Glutamatergic neuron (in vitro differentiated cells): ENCODE measurements around the gene NEK10. TPM values are rescaled to one million over a fixed set of nuclear protein-coding genes. Genes with fewer than 3 reads are reported as not detected.

Source experiments
- DNase-seq: peaks from one replicate; pipeline ENCODE4 v3.0.0; 2022
- H3K27ac Mint-ChIP-seq: one replicate; pipeline ENCODE4 v1.8.0; 2020; ENCODE audit warnings: mild to moderate bottlenecking, mixed read lengths, inconsistent platforms; ENCODE audit not compliant: unreplicated experiment
- H3K27me3 Mint-ChIP-seq: one replicate; pipeline ENCODE4 v1.8.0; 2020; ENCODE audit warnings: mild to moderate bottlenecking, moderate library complexity, mixed read lengths, inconsistent platforms; ENCODE audit not compliant: unreplicated experiment
- H3K36me3 Mint-ChIP-seq: one replicate; pipeline ENCODE4 v1.8.0; 2020; ENCODE audit warnings: mild to moderate bottlenecking, mixed read lengths, inconsistent platforms; ENCODE audit not compliant: unreplicated experiment
- H3K4me1 Mint-ChIP-seq: one replicate; pipeline ENCODE4 v1.8.0; 2020; ENCODE audit warnings: mild to moderate bottlenecking, low read depth, mixed read lengths, inconsistent platforms; ENCODE audit not compliant: unreplicated experiment
- H3K4me3 Mint-ChIP-seq: one replicate; pipeline ENCODE4 v1.8.0; 2020; ENCODE audit warnings: mild to moderate bottlenecking, mixed read lengths, inconsistent platforms; ENCODE audit not compliant: unreplicated experiment
- H3K9me3 Mint-ChIP-seq: one replicate; pipeline ENCODE4 v1.8.0; 2020; ENCODE audit warnings: mild to moderate bottlenecking, moderate library complexity, mixed read lengths, inconsistent platforms; ENCODE audit not compliant: unreplicated experiment
- total RNA-seq: library from RNA; stranded (reverse); fragmentation: NEBNext Ultra II Directional; extraction: Animal tissue kit (Norgen Biotek cat#: 25700); gene quantifications from one replicate; pipeline ENCODE4 v1.2.1, GENCODE V29; 2021; ENCODE audit not compliant: unreplicated experiment
- TF ChIP-seq, protein P1 (sequence below): fragments of 200-600 bp; sonication (generic); IDR thresholded peaks from one replicate; pipeline ENCODE4 v1.5.0; 2021; ENCODE audit not compliant: partially characterized antibody, unreplicated experiment

Gene NEK10
- total RNA-seq, 1 donor from 2014 or later, result 1.5 TPM

DNA sequence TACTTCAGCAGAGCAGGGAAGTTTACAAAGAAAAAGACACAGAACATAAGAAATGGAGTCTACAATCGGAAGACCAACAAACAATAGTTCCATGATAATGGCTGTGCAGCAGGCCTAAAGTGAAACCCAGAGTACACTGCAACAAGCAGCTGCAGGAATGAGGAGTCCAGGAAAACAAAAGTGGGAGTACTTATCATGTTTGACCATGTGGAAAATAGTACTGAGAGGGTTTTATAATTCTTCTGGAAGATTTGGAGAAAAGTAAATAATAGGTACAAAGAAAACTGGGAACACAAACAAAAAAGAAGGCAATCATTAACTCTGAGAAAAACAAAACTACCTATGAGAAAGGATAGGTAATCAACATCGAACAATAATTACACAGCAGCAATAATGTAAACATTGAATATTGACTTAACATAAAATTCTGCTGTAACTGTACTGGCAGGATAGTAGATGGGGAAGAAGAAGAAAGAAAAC lies 87.5 kb downstream of the NEK10 start:
- Mint-ChIP-seq H3K4me1 (no peaks in the 10 kb centered on the region), H3K4me3 (no peak overlapping the region), H3K27me3 (no peaks in the 10 kb centered on the region), H3K27ac (no peak overlapping the region), H3K36me3 (no peaks in the 10 kb centered on the region), H3K9me3 (no peaks in the 10 kb centered on the region)
- TF ChIP-seq, protein P1, sequence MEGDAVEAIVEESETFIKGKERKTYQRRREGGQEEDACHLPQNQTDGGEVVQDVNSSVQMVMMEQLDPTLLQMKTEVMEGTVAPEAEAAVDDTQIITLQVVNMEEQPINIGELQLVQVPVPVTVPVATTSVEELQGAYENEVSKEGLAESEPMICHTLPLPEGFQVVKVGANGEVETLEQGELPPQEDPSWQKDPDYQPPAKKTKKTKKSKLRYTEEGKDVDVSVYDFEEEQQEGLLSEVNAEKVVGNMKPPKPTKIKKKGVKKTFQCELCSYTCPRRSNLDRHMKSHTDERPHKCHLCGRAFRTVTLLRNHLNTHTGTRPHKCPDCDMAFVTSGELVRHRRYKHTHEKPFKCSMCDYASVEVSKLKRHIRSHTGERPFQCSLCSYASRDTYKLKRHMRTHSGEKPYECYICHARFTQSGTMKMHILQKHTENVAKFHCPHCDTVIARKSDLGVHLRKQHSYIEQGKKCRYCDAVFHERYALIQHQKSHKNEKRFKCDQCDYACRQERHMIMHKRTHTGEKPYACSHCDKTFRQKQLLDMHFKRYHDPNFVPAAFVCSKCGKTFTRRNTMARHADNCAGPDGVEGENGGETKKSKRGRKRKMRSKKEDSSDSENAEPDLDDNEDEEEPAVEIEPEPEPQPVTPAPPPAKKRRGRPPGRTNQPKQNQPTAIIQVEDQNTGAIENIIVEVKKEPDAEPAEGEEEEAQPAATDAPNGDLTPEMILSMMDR, result no peak
- DNase-seq, result no peak

DNA sequence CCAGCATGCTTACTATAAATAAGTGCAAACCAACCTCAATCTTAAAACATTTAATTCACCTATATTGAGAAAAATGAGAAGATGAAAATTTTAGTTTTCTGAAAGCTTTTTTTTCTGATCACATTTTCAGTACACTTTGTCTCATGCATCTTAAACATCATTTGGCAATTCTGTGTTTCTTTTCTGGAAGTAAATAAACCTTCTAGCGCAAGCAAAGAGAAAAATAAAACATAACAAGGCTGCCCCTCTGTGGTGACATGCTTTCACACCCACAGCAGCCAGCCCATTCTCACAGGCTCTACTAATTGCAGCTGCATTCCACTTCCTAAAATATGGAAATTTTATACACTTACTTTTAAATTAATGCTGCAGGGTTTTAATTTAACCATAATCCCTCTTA lies 90.1 kb downstream of the NEK10 start:
- no peak for DNase-seq
- Mint-ChIP-seq H3K27me3 (no peaks in the 10 kb centered on the region), H3K4me1 (peaks cover 2% of the 10 kb centered on the region), H3K27ac (no peak overlapping the region), H3K36me3 (no peaks in the 10 kb centered on the region), H3K9me3 (no peaks in the 10 kb centered on the region), H3K4me3 (no peak overlapping the region)
- TF ChIP-seq, protein P1, result no peak

DNA sequence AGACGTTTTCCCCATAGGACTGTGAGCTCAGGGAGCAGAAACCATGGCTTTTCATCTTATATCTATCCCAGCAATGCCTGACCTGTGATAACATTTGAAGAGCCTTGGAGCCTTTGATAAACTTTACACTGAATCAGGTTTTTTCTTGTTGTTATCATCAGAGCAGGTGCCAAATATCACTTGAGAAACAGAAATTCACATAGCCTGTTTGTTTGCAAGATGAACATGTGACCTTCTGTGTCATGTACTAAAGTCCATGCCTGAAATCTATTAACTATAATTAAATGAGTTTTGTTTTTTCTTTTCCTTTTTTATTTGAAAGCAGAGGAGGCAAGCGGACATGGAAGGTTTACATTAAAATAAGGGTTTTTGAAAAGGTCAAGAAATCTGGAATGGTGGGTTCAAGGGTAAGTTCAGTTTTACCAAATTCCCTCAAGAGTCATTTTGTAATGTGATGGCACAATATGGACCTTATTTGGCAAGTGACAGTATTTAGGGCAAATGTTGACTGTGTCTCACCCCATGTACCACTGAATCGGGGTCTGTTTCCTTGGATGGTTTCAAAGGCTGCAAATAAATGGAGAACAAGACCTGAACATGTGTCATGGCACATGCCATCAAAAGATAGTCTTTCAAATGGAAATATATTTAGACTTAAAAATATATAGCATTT lies 90.7 kb downstream of the NEK10 start:
- Mint-ChIP-seq H3K27me3 (no peaks in the 10 kb centered on the region), H3K36me3 (no peaks in the 10 kb centered on the region), H3K4me3 (no peak overlapping the region), H3K4me1 (peaks cover 2% of the 10 kb centered on the region), H3K9me3 (no peaks in the 10 kb centered on the region), H3K27ac (no peak overlapping the region)
- DNase-seq, result no peak
- TF ChIP-seq, protein P1, result no peak

DNA sequence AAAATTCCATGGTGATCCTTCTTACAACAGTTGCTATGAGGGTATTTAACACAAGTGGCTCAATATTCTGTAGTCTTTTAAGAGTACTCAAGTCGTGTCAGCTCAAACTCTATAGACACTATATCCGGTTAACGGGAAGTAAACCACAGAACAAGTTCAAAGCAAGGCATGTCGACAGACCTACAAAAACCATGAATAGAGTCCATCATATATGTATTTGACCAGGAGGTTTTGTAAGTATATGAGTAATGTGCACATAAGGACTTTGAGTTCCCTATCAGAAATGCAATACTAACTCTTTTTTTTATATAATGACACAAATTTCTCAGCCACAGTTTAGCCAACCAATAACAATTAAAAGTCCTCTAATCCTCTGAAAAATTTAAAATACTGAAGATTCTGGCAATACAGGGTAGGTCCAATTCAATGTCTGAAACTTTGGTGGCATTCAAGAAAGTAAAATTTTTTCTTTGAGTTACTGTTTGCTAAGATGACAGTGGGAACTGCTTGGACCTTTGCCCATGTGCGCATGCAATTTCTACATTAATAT lies 93.7 kb downstream of the NEK10 start:
- peaks cover 2% of the 10 kb centered on the region for H3K4me1 Mint-ChIP-seq
- no peak for DNase-seq
- H3K36me3 Mint-ChIP-seq, result no peaks in the 10 kb centered on the region
- H3K9me3 Mint-ChIP-seq, result no peaks in the 10 kb centered on the region
- H3K27ac Mint-ChIP-seq, result no peak overlapping the region
- H3K27me3 Mint-ChIP-seq, result no peaks in the 10 kb centered on the region
- H3K4me3 Mint-ChIP-seq, result no peak overlapping the region
- TF ChIP-seq, protein P1, result no peak

DNA sequence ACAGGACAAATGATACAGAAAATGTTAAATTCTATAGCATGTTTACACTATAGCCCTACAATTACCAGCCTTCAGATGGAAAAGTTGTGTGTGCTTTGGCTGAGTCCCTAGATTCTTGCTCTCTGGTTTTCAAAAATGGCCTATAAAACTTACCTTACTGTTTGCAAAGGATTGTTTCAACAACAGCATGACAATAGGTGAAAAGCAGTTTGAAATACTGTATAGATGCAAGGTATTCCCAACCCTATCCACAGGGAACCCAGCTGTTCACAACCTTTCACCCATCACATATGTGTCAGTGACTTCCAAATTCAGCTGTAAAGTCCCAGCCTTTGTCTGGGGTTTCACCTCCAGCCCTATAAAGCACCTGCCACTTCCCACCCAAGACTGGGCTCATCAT lies 97.3 kb downstream of the NEK10 start:
- no peaks in the 10 kb centered on the region for H3K9me3 Mint-ChIP-seq

More for the DNA sequence above, 97.3 kb downstream of the NEK10 start:
- Mint-ChIP-seq H3K4me1 (peaks cover 2% of the 10 kb centered on the region), H3K36me3 (peaks cover 4% of the 10 kb centered on the region), H3K27ac (no peak overlapping the region), H3K27me3 (no peaks in the 10 kb centered on the region), H3K4me3 (no peak overlapping the region)
- no peak for DNase-seq
- TF ChIP-seq, protein P1, result no peak
